Left lung (tissue), 10 donors: ENCODE data around the gene USP5. TPM values are rescaled to one million over a fixed set of nuclear protein-coding genes. Genes with fewer than 3 reads are reported as not detected.
A peak's percentile ranks its signal among the peaks of the same experiment; 100 is the strongest.

Experiments
- ATAC-seq: fragments of 200-7000 bp; cut with Tn5 transposase; one replicate; pipeline ENCODE4 v1.9.1; 2020; ENCODE audit warnings: moderate library complexity
- DNase-seq, 4 donors: peaks; one replicate each; pipeline ENCODE4 v3.0.0-alpha.2; 2013 to 2020
- H3K27ac ChIP-seq, 2 donors: fragments of 200-600 bp; sonication (generic) in 1 of 2; one replicate each; pipeline versions ENCODE4 v1.5.0 to v1.8.0; 2020 to 2021
- H3K27me3 ChIP-seq, 2 donors: fragments of 200-600 bp; sonication (generic) in 1 of 2; one replicate each; pipeline versions ENCODE4 v1.5.0 to v1.8.0; 2020 to 2021
- H3K36me3 ChIP-seq, 2 donors: fragments of 200-600 bp; sonication (generic) in 1 of 2; one replicate each; pipeline versions ENCODE4 v1.5.0 to v1.8.0; 2020 to 2021
- H3K4me1 ChIP-seq, 2 donors: fragments of 200-600 bp; one replicate each; pipeline ENCODE4 v1.8.0; 2021
- H3K4me3 ChIP-seq, 2 donors: fragments of 200-600 bp; sonication (generic) in 1 of 2; one replicate each; pipeline versions ENCODE4 v1.5.0 to v1.8.0; 2020 to 2021; ENCODE audit warnings: mild to moderate bottlenecking in 1 of 2
- H3K9me3 ChIP-seq, 2 donors: fragments of 200-600 bp; sonication (generic) in 1 of 2; one replicate each; pipeline versions ENCODE4 v1.5.0 to v1.8.0; 2020 to 2021
- CTCF ChIP-seq, 2 donors: fragments of 200-600 bp; sonication (generic) in 1 of 2; IDR thresholded peaks; one replicate each; pipeline versions ENCODE4 v1.5.0 to v1.8.0; 2021; ENCODE audit warnings: antibody characterized with exemption in 2 of 2
- intact Hi-C, 2 donors: fragments of 100-400 bp; cut with DNase I; formaldehyde crosslinking; loops; one replicate each; pipeline versions ENCODE4 v1.11.2 to v1.14.2; 2022
- polyA plus RNA-seq, 6 donors: library from polyadenylated mRNA; unstranded; fragments of 120-200 nt; gene quantifications; one replicate each; pipeline ENCODE4 v1.2.1, GENCODE V29; 2013; ENCODE audit not compliant: insufficient read length in 6 of 6
- total RNA-seq, 2 donors: library from RNA; stranded (reverse); fragmentation: NEBNext Ultra II Directional; extraction: Animal tissue kit (Norgen Biotek cat#: 25700); gene quantifications; one replicate each; pipeline ENCODE4 v1.2.1, GENCODE V29; 2021
- donor health status: DM: no; HTN: yes; CAD: no.
- donor health status: DM: no; HTN: no; CAD: no.

The USP5 gene
- total and polyA plus RNA-seq, 8 donors = 50.8 to 90.2 (median 59.7) TPM

- ATAC-seq (no peak), DNase-seq (no peak)
- Histone ChIP-seq H3K4me1 (peaks cover 9 to 30% of the 10 kb centered on the region in 2 donors), H3K9me3 (no peaks in the 10 kb centered on the region), H3K36me3 (no peaks in the 10 kb centered on the region), H3K27ac (no peak overlapping the region), H3K4me3 (peak overlapping the region in 1 of 2 donors; percentile 41), H3K27me3 (peaks cover 0 to 62% of the 10 kb centered on the region in 2 donors)
- TF ChIP-seq CTCF (IDR thresholded peaks at IDR 0.05) = no peak
- intact Hi-C loops = no loop called here
Observed at GRCh38 chr12:6822426-6823135, 29.4 kb upstream of the USP5 start.

GRCh38 chr12:6823182-6824084, 28.5 kb upstream of the USP5 start:
- no peaks in the 10 kb centered on the region for H3K36me3 ChIP-seq
- H3K4me3 ChIP-seq = no peak overlapping the region
- peaks cover 9 to 35% of the 10 kb centered on the region in 2 donors for H3K4me1 ChIP-seq
- intact Hi-C loops = no loop called here
- peaks cover 0 to 70% of the 10 kb centered on the region in 2 donors for H3K27me3 ChIP-seq
- no peaks in the 10 kb centered on the region for H3K9me3 ChIP-seq
- ATAC-seq (no peak), DNase-seq (no peak)
- TF ChIP-seq CTCF (IDR thresholded peaks at IDR 0.05) = no peak
- H3K27ac ChIP-seq = no peak overlapping the region

- no peaks in the 10 kb centered on the region for H3K9me3 ChIP-seq
- ATAC-seq (no peak), DNase-seq (no peak)
- H3K27ac ChIP-seq = no peak overlapping the region
- no peaks in the 10 kb centered on the region for H3K36me3 ChIP-seq
- TF ChIP-seq CTCF (IDR thresholded peaks at IDR 0.05) = no peak
- H3K27me3 ChIP-seq = peaks cover 0 to 78% of the 10 kb centered on the region in 2 donors
- H3K4me3 ChIP-seq = no peak overlapping the region
- intact Hi-C loops = no loop called here
- H3K4me1 ChIP-seq = peaks cover 9 to 43% of the 10 kb centered on the region in 2 donors
Observed at GRCh38 chr12:6824085-6824775, 27.7 kb upstream of the USP5 start.

GRCh38 chr12:6824901-6825381, 27.0 kb upstream of the USP5 start:
- Histone ChIP-seq H3K36me3 (no peaks in the 10 kb centered on the region), H3K4me1 (peaks cover 9 to 50% of the 10 kb centered on the region in 2 donors), H3K27me3 (peaks cover 0 to 85% of the 10 kb centered on the region in 2 donors), H3K9me3 (no peaks in the 10 kb centered on the region), H3K27ac (no peak overlapping the region), H3K4me3 (no peak overlapping the region)
- intact Hi-C loops = no loop called here
- ATAC-seq (no peak), DNase-seq (no peak)
- TF ChIP-seq CTCF (IDR thresholded peaks at IDR 0.05) = no peak
